Neuron (in vitro differentiated cells): Measurements from ENCODE around the gene NUDT4.

Source experiments
- H2AFZ ChIP-seq: one replicate; pipeline ENCODE4 v1.6.1; 2013; ENCODE audit warnings: low read depth, mild to moderate bottlenecking, inconsistent platforms, low read length, moderate library complexity
- H3K27me3 ChIP-seq: one replicate; pipeline ENCODE4 v1.6.1; 2013; ENCODE audit warnings: low read length; ENCODE audit not compliant: insufficient read depth
- H3K36me3 ChIP-seq: one replicate; pipeline ENCODE4 v1.6.1; 2013; ENCODE audit warnings: low read length; ENCODE audit not compliant: insufficient read depth
- H3K4me1 ChIP-seq: one replicate; pipeline ENCODE4 v1.6.1; 2013; ENCODE audit warnings: low read length; ENCODE audit not compliant: insufficient read depth
- H3K4me3 ChIP-seq: 2 replicates; pipeline ENCODE4 v1.5.1; 2013; ENCODE audit warnings: mild to moderate bottlenecking, low read length, moderate library complexity
- H3K9me3 ChIP-seq: one replicate; pipeline ENCODE4 v1.6.1; 2013; ENCODE audit warnings: low read length

Gene NUDT4

DNA sequence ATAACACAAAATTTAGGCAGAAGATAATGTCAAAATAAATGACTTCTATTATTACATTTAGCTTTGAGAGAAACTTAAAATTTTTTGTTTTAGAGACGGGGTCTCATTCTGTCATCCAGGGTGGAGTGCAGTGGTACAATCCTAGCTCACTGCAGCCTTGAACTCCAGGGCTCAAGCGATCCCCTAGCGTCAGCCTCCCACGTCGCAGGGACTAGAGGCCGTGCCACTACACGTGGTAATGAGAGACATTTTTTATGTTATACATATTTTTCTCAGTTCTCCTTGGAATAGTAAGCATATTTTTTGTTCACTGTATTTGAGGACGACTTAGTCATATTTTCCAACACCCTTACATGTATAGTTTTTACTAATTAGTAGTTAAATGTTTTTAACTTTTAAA is 21.5 kb upstream of the NUDT4 start:
- H3K36me3 ChIP-seq = no peaks in the 10 kb centered on the region
- H2AFZ ChIP-seq = no peak overlapping the region
- H3K4me1 ChIP-seq = no peaks in the 10 kb centered on the region
- no peaks in the 10 kb centered on the region for H3K27me3 ChIP-seq
- no peak overlapping the region for H3K4me3 ChIP-seq
- H3K9me3 ChIP-seq = no peaks in the 10 kb centered on the region

- no peak overlapping the region for H2AFZ ChIP-seq
- H3K36me3 ChIP-seq = no peaks in the 10 kb centered on the region
- H3K4me3 ChIP-seq = no peak overlapping the region
- H3K9me3 ChIP-seq = no peaks in the 10 kb centered on the region
- no peaks in the 10 kb centered on the region for H3K4me1 ChIP-seq
- H3K27me3 ChIP-seq = no peaks in the 10 kb centered on the region
Measured at GRCh38 chr12:93358058-93358457, 19.7 kb upstream of the NUDT4 start.

GRCh38 chr12:93358821-93359220 is 18.9 kb upstream of the NUDT4 start:
- no peaks in the 10 kb centered on the region for H3K4me1 ChIP-seq
- H3K9me3 ChIP-seq = no peaks in the 10 kb centered on the region
- H2AFZ ChIP-seq = no peak overlapping the region
- H3K27me3 ChIP-seq = no peaks in the 10 kb centered on the region
- no peaks in the 10 kb centered on the region for H3K36me3 ChIP-seq
- no peak overlapping the region for H3K4me3 ChIP-seq

- Histone ChIP-seq H3K9me3 (no peaks in the 10 kb centered on the region), H3K27me3 (no peaks in the 10 kb centered on the region), H3K36me3 (no peaks in the 10 kb centered on the region), H3K4me3 (no peak overlapping the region), H2AFZ (no peak overlapping the region), H3K4me1 (no peaks in the 10 kb centered on the region)
Measured at GRCh38 chr12:93360688-93361087, 17.0 kb upstream of the NUDT4 start.

GRCh38 chr12:93361151-93361919 is 16.4 kb upstream of the NUDT4 start:
- H3K4me3 ChIP-seq = no peak overlapping the region

GRCh38 chr12:93363841-93364297 is 13.9 kb upstream of the NUDT4 start:
- no peaks in the 10 kb centered on the region for H3K4me1 ChIP-seq
- no peaks in the 10 kb centered on the region for H3K36me3 ChIP-seq
- H3K9me3 ChIP-seq = no peaks in the 10 kb centered on the region
- H2AFZ ChIP-seq = no peak overlapping the region
- no peaks in the 10 kb centered on the region for H3K27me3 ChIP-seq
- H3K4me3 ChIP-seq = no peak overlapping the region

More at GRCh38 chr12:93361151-93361919, 16.4 kb upstream of the NUDT4 start:
- H3K27me3 ChIP-seq = no peaks in the 10 kb centered on the region
- no peaks in the 10 kb centered on the region for H3K9me3 ChIP-seq
- H3K36me3 ChIP-seq = no peaks in the 10 kb centered on the region
- H2AFZ ChIP-seq = no peak overlapping the region
- no peaks in the 10 kb centered on the region for H3K4me1 ChIP-seq

GRCh38 chr12:93365616-93366405 is 11.9 kb upstream of the NUDT4 start:
- Histone ChIP-seq H3K27me3 (no peaks in the 10 kb centered on the region), H2AFZ (no peak overlapping the region), H3K36me3 (no peaks in the 10 kb centered on the region), H3K4me1 (no peaks in the 10 kb centered on the region), H3K9me3 (no peaks in the 10 kb centered on the region), H3K4me3 (no peak overlapping the region)

- no peaks in the 10 kb centered on the region for H3K4me1 ChIP-seq
- H3K36me3 ChIP-seq = no peaks in the 10 kb centered on the region
- H3K9me3 ChIP-seq = no peaks in the 10 kb centered on the region
- no peaks in the 10 kb centered on the region for H3K27me3 ChIP-seq
- no peak overlapping the region for H3K4me3 ChIP-seq
- H2AFZ ChIP-seq = no peak overlapping the region
Measured at GRCh38 chr12:93366422-93366821, 11.3 kb upstream of the NUDT4 start.

DNA sequence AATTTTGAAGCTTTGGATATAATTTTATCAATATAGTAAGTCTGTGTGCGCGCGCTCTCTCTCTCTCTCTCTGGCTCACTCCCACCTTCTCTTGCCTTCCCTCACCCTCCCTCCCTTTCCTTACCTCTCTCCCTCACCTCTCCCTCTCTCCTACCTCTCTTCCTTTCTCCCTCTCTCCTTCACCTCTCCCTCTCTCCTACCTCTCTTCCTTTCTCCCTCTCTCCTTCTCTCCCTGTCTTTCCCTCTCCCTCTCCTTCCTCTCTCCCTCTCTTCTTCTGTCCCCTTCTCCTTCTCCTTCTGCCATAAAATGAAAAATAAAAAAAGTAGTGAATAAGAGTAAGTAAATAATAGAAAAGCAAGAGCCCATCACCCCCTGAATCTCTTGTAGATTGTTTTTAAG is 9.0 kb upstream of the NUDT4 start:
- H3K9me3 ChIP-seq = no peaks in the 10 kb centered on the region
- H3K36me3 ChIP-seq = no peaks in the 10 kb centered on the region
- no peak overlapping the region for H3K4me3 ChIP-seq
- no peaks in the 10 kb centered on the region for H3K4me1 ChIP-seq
- H2AFZ ChIP-seq = no peak overlapping the region
- no peaks in the 10 kb centered on the region for H3K27me3 ChIP-seq

DNA sequence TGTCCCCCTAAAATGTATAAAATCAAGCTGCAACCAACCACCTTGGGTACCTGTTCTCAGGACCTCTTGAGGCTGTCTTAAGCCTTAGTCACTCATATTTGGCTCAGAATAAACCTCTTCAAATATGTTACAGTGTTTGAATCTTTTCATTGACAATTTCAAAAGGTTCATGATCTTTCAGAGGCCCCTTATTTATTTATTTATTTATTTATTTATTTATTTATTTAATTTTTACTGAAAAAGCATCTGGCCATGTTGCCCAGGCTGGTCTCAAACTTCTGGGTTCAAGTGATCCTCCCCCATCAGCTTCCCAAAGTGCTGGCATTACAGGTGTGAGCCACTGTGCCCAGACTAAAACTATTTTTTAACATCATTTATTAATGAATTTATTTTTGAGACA is 8.2 kb upstream of the NUDT4 start:
- Histone ChIP-seq H3K27me3 (no peaks in the 10 kb centered on the region), H3K36me3 (no peaks in the 10 kb centered on the region), H2AFZ (no peak overlapping the region), H3K4me3 (no peak overlapping the region), H3K4me1 (peaks cover 5% of the 10 kb centered on the region), H3K9me3 (no peaks in the 10 kb centered on the region)

DNA sequence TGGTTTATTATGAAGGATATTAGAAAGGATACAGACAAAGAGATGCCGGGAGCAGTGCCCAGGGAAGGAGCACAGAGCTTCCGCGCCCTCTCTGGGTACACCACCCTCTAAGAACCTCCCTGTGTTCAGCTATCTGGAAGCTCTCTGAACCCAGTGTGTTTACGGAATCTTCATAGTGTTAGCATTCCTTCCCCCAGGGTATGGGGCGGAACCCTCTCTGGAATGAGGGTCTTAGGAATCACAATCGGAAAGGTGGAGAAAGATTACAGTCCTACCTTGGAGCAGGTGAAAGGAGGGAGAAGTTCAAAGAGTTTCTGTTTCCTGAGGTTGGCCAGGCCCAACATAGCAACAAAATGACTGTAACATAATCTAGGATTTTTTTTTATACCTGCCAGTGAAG is 6.8 kb upstream of the NUDT4 start:
- Histone ChIP-seq H3K4me1 (peaks cover 6% of the 10 kb centered on the region), H3K9me3 (no peaks in the 10 kb centered on the region), H3K36me3 (no peaks in the 10 kb centered on the region), H3K4me3 (no peak overlapping the region), H2AFZ (no peak overlapping the region), H3K27me3 (no peaks in the 10 kb centered on the region)

GRCh38 chr12:93373961-93374656 is 3.6 kb upstream of the NUDT4 start:
- Histone ChIP-seq H3K36me3 (no peaks in the 10 kb centered on the region), H2AFZ (no peak overlapping the region), H3K4me3 (no peak overlapping the region), H3K4me1 (peaks cover 17% of the 10 kb centered on the region), H3K27me3 (no peaks in the 10 kb centered on the region), H3K9me3 (no peaks in the 10 kb centered on the region)

GRCh38 chr12:93375906-93376305 is 1.8 kb upstream of the NUDT4 start:
- Histone ChIP-seq H3K36me3 (no peaks in the 10 kb centered on the region), H3K4me1 (peaks cover 25% of the 10 kb centered on the region), H2AFZ (peak overlapping the region; percentile 33), H3K27me3 (no peaks in the 10 kb centered on the region), H3K4me3 (peak overlapping the region; percentile 58), H3K9me3 (no peaks in the 10 kb centered on the region)
